ENCODE results near the gene ARPC1A.

GRCh38 chr7:99390941-99391602, 65.4 kb downstream of the ARPC1A start:
- TF ChIP-seq, protein P1, sequence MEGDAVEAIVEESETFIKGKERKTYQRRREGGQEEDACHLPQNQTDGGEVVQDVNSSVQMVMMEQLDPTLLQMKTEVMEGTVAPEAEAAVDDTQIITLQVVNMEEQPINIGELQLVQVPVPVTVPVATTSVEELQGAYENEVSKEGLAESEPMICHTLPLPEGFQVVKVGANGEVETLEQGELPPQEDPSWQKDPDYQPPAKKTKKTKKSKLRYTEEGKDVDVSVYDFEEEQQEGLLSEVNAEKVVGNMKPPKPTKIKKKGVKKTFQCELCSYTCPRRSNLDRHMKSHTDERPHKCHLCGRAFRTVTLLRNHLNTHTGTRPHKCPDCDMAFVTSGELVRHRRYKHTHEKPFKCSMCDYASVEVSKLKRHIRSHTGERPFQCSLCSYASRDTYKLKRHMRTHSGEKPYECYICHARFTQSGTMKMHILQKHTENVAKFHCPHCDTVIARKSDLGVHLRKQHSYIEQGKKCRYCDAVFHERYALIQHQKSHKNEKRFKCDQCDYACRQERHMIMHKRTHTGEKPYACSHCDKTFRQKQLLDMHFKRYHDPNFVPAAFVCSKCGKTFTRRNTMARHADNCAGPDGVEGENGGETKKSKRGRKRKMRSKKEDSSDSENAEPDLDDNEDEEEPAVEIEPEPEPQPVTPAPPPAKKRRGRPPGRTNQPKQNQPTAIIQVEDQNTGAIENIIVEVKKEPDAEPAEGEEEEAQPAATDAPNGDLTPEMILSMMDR (IDR thresholded peaks at IDR 0.05; ENCODE audit: insufficient read depth, low read depth, low read length), result no peak
- TF ChIP-seq EZH2 (IDR thresholded peaks at IDR 0.05; ENCODE audit: insufficient read depth, low read length), result no peak
